ENCODE data around the gene IL17RC. TPM values are rescaled to one million over a fixed set of nuclear protein-coding genes. Genes with fewer than 3 reads are reported as not detected.

The IL17RC gene
- total RNA-seq, 1 donor from 2014 or later = 35.0 TPM

DNA sequence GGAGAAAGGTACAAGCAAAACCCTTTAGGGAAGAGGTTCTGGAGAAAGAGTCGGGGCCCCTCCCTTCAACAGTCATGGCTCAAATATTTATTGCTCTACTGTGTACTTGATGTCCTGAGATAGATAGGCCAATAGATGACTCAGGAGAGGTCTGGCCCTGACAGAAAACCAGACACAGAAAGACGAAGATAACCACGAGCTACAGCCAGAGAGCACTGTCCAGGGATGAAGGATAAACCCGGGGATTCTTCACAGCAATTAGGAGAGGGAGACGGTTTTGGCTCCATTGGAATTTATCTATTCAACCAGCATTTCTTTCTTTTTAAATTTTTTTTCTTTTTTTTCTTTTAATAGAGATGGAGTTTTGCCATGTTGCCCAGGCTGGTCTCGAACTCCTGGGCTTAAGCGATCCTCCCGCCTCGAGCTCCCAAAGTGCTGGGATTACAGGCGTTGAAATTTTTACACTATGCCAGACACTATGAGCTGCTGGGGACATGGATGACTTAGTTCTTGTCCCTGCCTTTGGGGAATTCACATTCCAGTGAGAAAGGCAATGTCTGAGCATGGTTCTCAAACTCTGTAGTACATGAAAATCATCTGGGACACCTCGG lies 32.2 kb upstream of the IL17RC start:
- intact Hi-C loops (cut with micrococcal nuclease) = no loop called here
- H3K27ac ChIP-seq (replicated peaks) = no peak overlapping the region
- H3K9me3 ChIP-seq (replicated peaks) = no peaks in the 10 kb centered on the region
- TF ChIP-seq, protein P1, sequence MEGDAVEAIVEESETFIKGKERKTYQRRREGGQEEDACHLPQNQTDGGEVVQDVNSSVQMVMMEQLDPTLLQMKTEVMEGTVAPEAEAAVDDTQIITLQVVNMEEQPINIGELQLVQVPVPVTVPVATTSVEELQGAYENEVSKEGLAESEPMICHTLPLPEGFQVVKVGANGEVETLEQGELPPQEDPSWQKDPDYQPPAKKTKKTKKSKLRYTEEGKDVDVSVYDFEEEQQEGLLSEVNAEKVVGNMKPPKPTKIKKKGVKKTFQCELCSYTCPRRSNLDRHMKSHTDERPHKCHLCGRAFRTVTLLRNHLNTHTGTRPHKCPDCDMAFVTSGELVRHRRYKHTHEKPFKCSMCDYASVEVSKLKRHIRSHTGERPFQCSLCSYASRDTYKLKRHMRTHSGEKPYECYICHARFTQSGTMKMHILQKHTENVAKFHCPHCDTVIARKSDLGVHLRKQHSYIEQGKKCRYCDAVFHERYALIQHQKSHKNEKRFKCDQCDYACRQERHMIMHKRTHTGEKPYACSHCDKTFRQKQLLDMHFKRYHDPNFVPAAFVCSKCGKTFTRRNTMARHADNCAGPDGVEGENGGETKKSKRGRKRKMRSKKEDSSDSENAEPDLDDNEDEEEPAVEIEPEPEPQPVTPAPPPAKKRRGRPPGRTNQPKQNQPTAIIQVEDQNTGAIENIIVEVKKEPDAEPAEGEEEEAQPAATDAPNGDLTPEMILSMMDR (IDR thresholded peaks at IDR 0.05; ENCODE audit: borderline replicate concordance) = no peak
- no peaks in the 10 kb centered on the region for H3K4me1 ChIP-seq
- no peak overlapping the region for H3K4me3 ChIP-seq
- no peaks in the 10 kb centered on the region for H3K27me3 ChIP-seq (ENCODE audit: low read depth)
- H3K36me3 ChIP-seq = no peaks in the 10 kb centered on the region
- DNase-seq = no peak

DNA sequence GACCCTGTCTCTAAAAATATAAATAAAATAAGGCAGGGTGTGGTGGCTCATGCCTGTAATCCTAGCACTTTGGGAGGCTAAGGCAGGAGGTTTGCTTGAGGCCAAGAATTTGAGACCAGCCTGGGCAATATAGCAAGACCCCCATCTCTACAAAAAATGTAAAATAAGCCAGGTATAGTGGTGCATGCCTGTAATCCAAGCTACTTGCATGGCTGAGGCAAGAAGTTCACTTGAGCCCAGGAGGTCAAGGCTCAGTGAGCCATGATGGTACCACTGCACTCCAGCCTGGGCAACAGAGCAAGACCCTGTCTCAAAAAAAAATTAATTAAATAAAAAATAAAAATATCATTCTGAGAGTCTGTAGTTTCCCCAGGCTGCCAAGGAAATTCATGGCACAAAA lies 30.6 kb upstream of the IL17RC start:
- no peaks in the 10 kb centered on the region for H3K36me3 ChIP-seq
- no peak for DNase-seq
- no peaks in the 10 kb centered on the region for H3K27me3 ChIP-seq (ENCODE audit: low read depth)
- no peak overlapping the region for H3K27ac ChIP-seq (replicated peaks)
- peaks cover 14% of the 10 kb centered on the region for H3K4me1 ChIP-seq
- H3K9me3 ChIP-seq (replicated peaks) = no peaks in the 10 kb centered on the region
- no peak overlapping the region for H3K4me3 ChIP-seq
- intact Hi-C loops (cut with micrococcal nuclease) = no loop called here
- TF ChIP-seq, protein P1 (IDR thresholded peaks at IDR 0.05; ENCODE audit: borderline replicate concordance) = no peak

DNA sequence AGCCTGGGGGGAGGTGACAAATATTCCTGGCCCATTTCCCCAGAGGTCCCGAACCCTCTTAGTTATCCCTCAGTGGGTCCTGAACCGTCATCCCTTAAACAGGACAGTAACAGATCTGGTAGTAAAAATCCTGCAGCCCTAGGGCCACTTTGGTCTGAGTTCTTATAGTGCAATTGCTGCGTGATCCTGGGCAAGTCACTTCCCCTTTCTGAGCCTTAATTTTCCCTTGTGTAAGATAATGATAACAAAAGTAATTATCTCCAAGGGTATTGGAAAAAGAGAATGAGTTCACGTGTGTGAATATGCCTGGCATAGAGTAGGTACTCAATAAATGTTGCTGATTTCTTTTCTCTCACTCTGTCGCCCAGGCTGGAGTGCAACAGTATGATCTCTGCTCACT lies 29.4 kb upstream of the IL17RC start:
- Histone ChIP-seq H3K4me3 (no peak overlapping the region), H3K27ac (replicated peaks) (no peak overlapping the region), H3K27me3 (ENCODE audit: low read depth) (no peaks in the 10 kb centered on the region), H3K4me1 (peaks cover 23% of the 10 kb centered on the region), H3K36me3 (peaks cover under 1% of the 10 kb centered on the region), H3K9me3 (replicated peaks) (no peaks in the 10 kb centered on the region)
- TF ChIP-seq, protein P1 (IDR thresholded peaks at IDR 0.05; ENCODE audit: borderline replicate concordance) = no peak
- intact Hi-C loops (cut with micrococcal nuclease) = no loop called here
- no peak for DNase-seq

DNA sequence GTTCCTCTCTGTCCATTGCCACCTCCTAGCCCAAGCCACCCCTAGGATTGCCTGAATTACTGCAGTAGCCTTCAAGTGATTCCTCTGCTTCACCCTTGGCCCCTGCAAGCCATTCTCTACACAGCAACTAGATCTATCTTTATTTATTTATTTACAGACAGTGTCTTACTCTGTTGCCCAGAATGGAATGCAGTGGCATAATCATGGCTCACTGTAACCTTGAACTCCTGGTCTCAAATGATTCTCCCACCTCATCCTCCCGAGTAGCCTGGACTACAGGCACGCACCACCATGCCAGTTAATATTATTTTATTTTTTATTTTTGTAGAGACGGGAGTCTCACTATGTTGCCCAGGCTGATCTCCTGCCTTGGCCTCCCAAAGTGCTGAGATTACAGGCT lies 28.4 kb upstream of the IL17RC start:
- TF ChIP-seq, protein P1 (IDR thresholded peaks at IDR 0.05; ENCODE audit: borderline replicate concordance) = no peak
- intact Hi-C loops (cut with micrococcal nuclease) = no loop called here
- peaks cover 25% of the 10 kb centered on the region for H3K4me1 ChIP-seq

DNA sequence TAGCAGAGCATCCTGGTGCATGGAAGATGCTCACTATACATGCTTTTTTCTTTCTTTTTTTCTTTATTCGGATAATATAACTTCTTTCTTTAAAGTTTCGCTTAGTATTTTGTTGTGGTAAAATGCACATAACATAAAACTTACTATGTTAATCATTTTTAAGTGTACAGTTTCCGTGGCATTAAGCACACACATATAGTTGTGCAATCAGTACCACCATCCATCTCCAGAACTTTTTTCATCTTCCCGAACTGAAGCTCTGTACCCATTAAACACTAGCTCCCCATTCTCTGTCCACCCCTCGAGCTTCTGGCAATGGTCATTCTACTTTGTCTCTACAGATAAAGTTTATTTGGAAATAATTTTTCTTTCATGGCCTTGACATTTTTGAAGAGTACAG lies 27.5 kb upstream of the IL17RC start:
- no peak overlapping the region for H3K4me3 ChIP-seq
- no peak overlapping the region for H3K27ac ChIP-seq (replicated peaks)
- peaks cover 33% of the 10 kb centered on the region for H3K4me1 ChIP-seq
- no peaks in the 10 kb centered on the region for H3K9me3 ChIP-seq (replicated peaks)
- TF ChIP-seq, protein P1 (IDR thresholded peaks at IDR 0.05; ENCODE audit: borderline replicate concordance) = no peak
- intact Hi-C loops (cut with micrococcal nuclease) = no loop called here
- peaks cover 14% of the 10 kb centered on the region for H3K36me3 ChIP-seq
- no peak for DNase-seq
- no peaks in the 10 kb centered on the region for H3K27me3 ChIP-seq (ENCODE audit: low read depth)

More for the DNA sequence above, 28.4 kb upstream of the IL17RC start:
- no peak for DNase-seq
- Histone ChIP-seq H3K27me3 (ENCODE audit: low read depth) (no peaks in the 10 kb centered on the region), H3K9me3 (replicated peaks) (no peaks in the 10 kb centered on the region), H3K4me3 (no peak overlapping the region), H3K36me3 (peaks cover 11% of the 10 kb centered on the region), H3K27ac (replicated peaks) (no peak overlapping the region)
